Measurements from ENCODE around the gene AP3B1.

AP3B1 gene

GRCh38 chr5:78268356-78268755 lies 26.1 kb downstream of the AP3B1 start:
- Histone ChIP-seq H3K9me2 (replicated peaks; ENCODE audit: insufficient read depth, low read length) (no peaks in the 10 kb centered on the region), H3K79me2 (ENCODE audit: insufficient read depth, low read length) (peaks cover 31% of the 10 kb centered on the region), H2AFZ (ENCODE audit: low read depth, low read length, severe bottlenecking) (no peak overlapping the region), H3K36me3 (ENCODE audit: low read length) (peaks cover 4% of the 10 kb centered on the region; the same call in 1 of the 2 replicates), H3K9me3 (ENCODE audit: insufficient read depth, low read length) (no peaks in the 10 kb centered on the region), H3F3A (ENCODE audit: insufficient read depth) (no peaks in the 10 kb centered on the region; the same call in 1 of the 2 replicates), H3K27me3 (ENCODE audit: low read length) (no peaks in the 10 kb centered on the region), H3K4me3 (ENCODE audit: insufficient read depth, low read length, poor library complexity, severe bottlenecking) (no peak overlapping the region), H3K4me2 (ENCODE audit: low read depth, low read length, poor library complexity, severe bottlenecking) (no peak overlapping the region), H3K9ac (ENCODE audit: low read length) (no peak overlapping the region), H3K27ac (ENCODE audit: low read depth, low read length) (no peak overlapping the region), H4K20me1 (ENCODE audit: low read depth, low read length) (peaks cover 5% of the 10 kb centered on the region; the same call in 1 of the 2 replicates)
- TF ChIP-seq EZH2phosphoT487 (conservative IDR thresholded peaks at IDR 0.05; ENCODE audit: low read length), result no peak
- no peak for TF ChIP-seq CTCF (IDR thresholded peaks at IDR 0.05; ENCODE audit: insufficient read depth, low read length, poor library complexity, severe bottlenecking)

GRCh38 chr5:78265163-78265562 lies 29.3 kb downstream of the AP3B1 start:
- Histone ChIP-seq H2AFZ (ENCODE audit: low read depth, low read length, severe bottlenecking) (no peak overlapping the region), H4K20me1 (ENCODE audit: low read depth, low read length) (peaks cover 5% of the 10 kb centered on the region; the same call in 1 of the 2 replicates), H3K4me3 (ENCODE audit: insufficient read depth, low read length, poor library complexity, severe bottlenecking) (no peak overlapping the region), H3K27me3 (ENCODE audit: low read length) (no peaks in the 10 kb centered on the region), H3F3A (ENCODE audit: insufficient read depth) (no peaks in the 10 kb centered on the region; the same call in 1 of the 2 replicates), H3K36me3 (ENCODE audit: low read length) (peaks cover 4% of the 10 kb centered on the region; the same call in 1 of the 2 replicates), H3K9ac (ENCODE audit: low read length) (no peak overlapping the region), H3K79me2 (ENCODE audit: insufficient read depth, low read length) (peaks cover 11% of the 10 kb centered on the region), H3K4me2 (ENCODE audit: low read depth, low read length, poor library complexity, severe bottlenecking) (no peak overlapping the region), H3K9me2 (replicated peaks; ENCODE audit: insufficient read depth, low read length) (no peaks in the 10 kb centered on the region), H3K27ac (ENCODE audit: low read depth, low read length) (no peak overlapping the region), H3K9me3 (ENCODE audit: insufficient read depth, low read length) (no peaks in the 10 kb centered on the region)
- no peak for TF ChIP-seq EZH2phosphoT487 (conservative IDR thresholded peaks at IDR 0.05; ENCODE audit: low read length)
- TF ChIP-seq CTCF (IDR thresholded peaks at IDR 0.05; ENCODE audit: insufficient read depth, low read length, poor library complexity, severe bottlenecking), result no peak

GRCh38 chr5:78264600-78264999 lies 29.9 kb downstream of the AP3B1 start:
- Histone ChIP-seq H3K36me3 (ENCODE audit: low read length) (peaks cover 4% of the 10 kb centered on the region; the same call in 1 of the 2 replicates), H3K9me3 (ENCODE audit: insufficient read depth, low read length) (no peaks in the 10 kb centered on the region), H2AFZ (ENCODE audit: low read depth, low read length, severe bottlenecking) (no peak overlapping the region), H3K4me2 (ENCODE audit: low read depth, low read length, poor library complexity, severe bottlenecking) (no peak overlapping the region), H3K9ac (ENCODE audit: low read length) (no peak overlapping the region), H3K79me2 (ENCODE audit: insufficient read depth, low read length) (peaks cover 10% of the 10 kb centered on the region), H3K27ac (ENCODE audit: low read depth, low read length) (no peak overlapping the region), H4K20me1 (ENCODE audit: low read depth, low read length) (peaks cover 5% of the 10 kb centered on the region; the same call in 1 of the 2 replicates), H3K27me3 (ENCODE audit: low read length) (no peaks in the 10 kb centered on the region), H3K4me3 (ENCODE audit: insufficient read depth, low read length, poor library complexity, severe bottlenecking) (no peak overlapping the region), H3F3A (ENCODE audit: insufficient read depth) (no peaks in the 10 kb centered on the region; the same call in 1 of the 2 replicates), H3K9me2 (replicated peaks; ENCODE audit: insufficient read depth, low read length) (no peaks in the 10 kb centered on the region)
- TF ChIP-seq CTCF (IDR thresholded peaks at IDR 0.05; ENCODE audit: insufficient read depth, low read length, poor library complexity, severe bottlenecking), result no peak
- TF ChIP-seq EZH2phosphoT487 (conservative IDR thresholded peaks at IDR 0.05; ENCODE audit: low read length), result no peak

Measured in SU-DHL-6 (cell line).